ENCODE results near the gene TMEM87B. TPM values are rescaled to one million over a fixed set of nuclear protein-coding genes. Genes with fewer than 3 reads are reported as not detected.
"Not testable (repeated sequence)": the region's sequence is repeated elsewhere in the genome, so short reads cannot be mapped to it uniquely, and the experiment has no call there.

TMEM87B gene
- total and polyA plus RNA-seq, 4 donors, result 5.4 to 31.5 (median 20.0) TPM

DNA sequence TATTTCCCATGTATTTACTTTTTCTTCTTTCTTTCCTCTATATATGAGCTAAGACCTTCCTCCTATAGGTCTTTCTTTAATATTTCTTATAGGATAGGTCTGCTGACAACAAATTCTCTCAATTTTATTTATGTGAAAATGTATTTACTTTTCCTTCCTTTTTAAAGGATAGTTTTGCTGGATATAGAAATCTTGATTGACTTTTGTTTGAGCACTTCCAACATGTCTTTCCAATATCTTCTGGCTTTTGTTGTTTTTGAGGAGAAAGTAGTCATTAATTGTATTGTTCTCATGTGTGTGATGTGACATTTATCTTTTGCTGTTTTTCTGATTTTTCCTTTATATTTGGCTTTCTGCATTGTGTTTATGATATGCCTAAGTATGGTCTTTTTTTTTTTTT lies 54.2 kb downstream of the TMEM87B start:
- no peaks in the 10 kb centered on the region for H3K27me3 ChIP-seq (ENCODE audit: control insufficient read depth in 1 of 2, insufficient read depth in 2 of 2, low read length in 1 of 2)
- no peak for DNase-seq
- H3K4me1 ChIP-seq (ENCODE audit: control insufficient read depth in 1 of 2, insufficient read depth in 2 of 2, low read length in 2 of 2), result no peaks in the 10 kb centered on the region
- no peak overlapping the region for H3K27ac ChIP-seq (ENCODE audit: low read depth in 1 of 2, low read length in 2 of 2)
- H3K4me3 ChIP-seq (ENCODE audit: low read length in 2 of 2), result no peak overlapping the region
- intact Hi-C loops (cut with DNase I), result no loop called here
- no peak for ATAC-seq (ENCODE audit: low FRiP score)
- no peaks in the 10 kb centered on the region for H3K9me3 ChIP-seq (ENCODE audit: control insufficient read depth, low read length)
- peaks cover 2 to 3% of the 10 kb centered on the region in 2 donors for H3K36me3 ChIP-seq (ENCODE audit: control insufficient read depth in 1 of 2, insufficient read depth in 2 of 2, low read length in 1 of 2)

DNA sequence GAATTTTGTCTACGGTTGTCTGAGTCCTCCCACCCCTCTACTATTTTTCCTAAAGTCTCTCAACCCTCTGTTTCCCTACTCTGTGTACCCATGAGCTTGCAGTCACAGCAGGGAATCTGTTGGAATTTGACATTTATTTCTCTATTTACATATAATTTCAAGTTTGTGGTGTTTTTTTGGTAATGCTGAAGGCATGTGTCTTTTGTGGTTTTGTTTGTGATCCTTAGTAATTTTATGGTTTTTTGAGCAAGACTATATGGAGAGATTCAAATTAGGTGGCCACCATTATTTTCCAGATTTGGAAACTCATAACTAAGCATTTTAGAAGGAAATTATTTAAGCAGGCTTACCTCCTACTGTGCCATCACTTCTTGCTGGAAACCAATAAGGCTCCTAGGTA lies 55.9 kb downstream of the TMEM87B start:
- H3K9me3 ChIP-seq (ENCODE audit: control insufficient read depth, low read length), result no peaks in the 10 kb centered on the region
- no peak overlapping the region for H3K4me3 ChIP-seq (ENCODE audit: low read length in 2 of 2)
- intact Hi-C loops (cut with DNase I), result no loop called here
- no peaks in the 10 kb centered on the region for H3K27me3 ChIP-seq (ENCODE audit: control insufficient read depth in 1 of 2, insufficient read depth in 2 of 2, low read length in 1 of 2)
- H3K4me1 ChIP-seq (ENCODE audit: control insufficient read depth in 1 of 2, insufficient read depth in 2 of 2, low read length in 2 of 2), result no peaks in the 10 kb centered on the region
- peaks cover 2 to 3% of the 10 kb centered on the region in 2 donors for H3K36me3 ChIP-seq (ENCODE audit: control insufficient read depth in 1 of 2, insufficient read depth in 2 of 2, low read length in 1 of 2)
- DNase-seq (no peak), ATAC-seq (ENCODE audit: low FRiP score) (no peak)
- no peak overlapping the region for H3K27ac ChIP-seq (ENCODE audit: low read depth in 1 of 2, low read length in 2 of 2)
- 96 to 97% methylated on average over 1 of the region's 1 CpG for WGBS, 2 donors

DNA sequence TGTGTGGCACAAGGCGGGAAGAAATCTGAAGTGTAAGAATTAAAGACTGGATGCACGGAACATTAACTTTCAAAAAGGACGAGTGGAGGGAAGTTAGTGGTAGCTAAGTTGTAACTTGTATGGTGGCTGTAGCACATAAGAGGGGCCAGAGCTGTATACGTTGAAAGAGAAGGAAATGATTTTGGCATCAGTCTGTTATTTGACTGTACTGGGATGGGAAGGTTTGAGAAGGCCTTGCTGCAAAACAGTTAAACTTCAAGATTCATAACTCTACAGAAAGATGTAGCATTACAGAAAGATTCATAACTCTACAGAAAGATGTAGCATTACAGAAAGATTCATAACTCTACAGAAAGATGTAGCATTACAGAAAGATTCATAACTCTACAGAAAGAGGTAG lies 58.3 kb downstream of the TMEM87B start:
- 87 to 91% methylated on average over 4 of the region's 4 CpGs for WGBS, 2 donors

DNA sequence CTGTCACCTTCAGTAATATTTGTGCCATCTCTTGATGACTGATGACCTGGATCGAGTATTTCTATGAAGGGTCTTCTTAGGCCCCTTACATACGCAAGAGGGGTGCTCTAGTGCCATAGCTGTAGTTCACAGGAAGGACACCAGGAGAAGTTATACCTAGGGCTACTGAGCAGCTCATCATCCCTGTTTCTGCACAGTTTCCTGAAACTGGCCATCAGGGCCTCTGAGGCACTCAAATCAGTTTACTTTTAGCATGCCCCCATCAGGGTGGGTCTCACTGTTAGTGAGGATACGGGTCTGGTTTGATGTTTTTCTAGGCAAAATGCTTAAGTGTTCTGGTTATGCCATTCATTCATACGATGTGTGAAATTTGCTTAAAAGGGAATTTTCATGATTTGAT lies 63.1 kb downstream of the TMEM87B start:
- no peak for ATAC-seq (ENCODE audit: low FRiP score)
- Histone ChIP-seq H3K4me3 (ENCODE audit: low read length in 2 of 2) (no peak overlapping the region), H3K36me3 (ENCODE audit: control insufficient read depth in 1 of 2, insufficient read depth in 2 of 2, low read length in 1 of 2) (peaks cover 2 to 8% of the 10 kb centered on the region in 2 donors), H3K27me3 (ENCODE audit: control insufficient read depth in 1 of 2, insufficient read depth in 2 of 2, low read length in 1 of 2) (no peaks in the 10 kb centered on the region), H3K4me1 (ENCODE audit: control insufficient read depth in 1 of 2, insufficient read depth in 2 of 2, low read length in 2 of 2) (no peaks in the 10 kb centered on the region), H3K9me3 (ENCODE audit: control insufficient read depth, low read length) (no peaks in the 10 kb centered on the region), H3K27ac (ENCODE audit: low read depth in 1 of 2, low read length in 2 of 2) (no peak overlapping the region)
- no peak for DNase-seq
- WGBS, 2 donors, result 76 to 79% methylated on average over 4 of the region's 4 CpGs
- intact Hi-C loops (cut with DNase I), result no loop called here

More for the DNA sequence above, 58.3 kb downstream of the TMEM87B start:
- intact Hi-C loops (cut with DNase I); H3K27me3 ChIP-seq (ENCODE audit: control insufficient read depth in 1 of 2, insufficient read depth in 2 of 2, low read length in 1 of 2); ATAC-seq (ENCODE audit: low FRiP score); DNase-seq; H3K4me1 ChIP-seq (ENCODE audit: control insufficient read depth in 1 of 2, insufficient read depth in 2 of 2, low read length in 2 of 2); H3K27ac ChIP-seq (ENCODE audit: low read depth in 1 of 2, low read length in 2 of 2); H3K4me3 ChIP-seq (ENCODE audit: low read length in 2 of 2); H3K9me3 ChIP-seq (ENCODE audit: control insufficient read depth, low read length); H3K36me3 ChIP-seq (ENCODE audit: control insufficient read depth in 1 of 2, insufficient read depth in 2 of 2, low read length in 1 of 2): not testable (repeated sequence)

DNA sequence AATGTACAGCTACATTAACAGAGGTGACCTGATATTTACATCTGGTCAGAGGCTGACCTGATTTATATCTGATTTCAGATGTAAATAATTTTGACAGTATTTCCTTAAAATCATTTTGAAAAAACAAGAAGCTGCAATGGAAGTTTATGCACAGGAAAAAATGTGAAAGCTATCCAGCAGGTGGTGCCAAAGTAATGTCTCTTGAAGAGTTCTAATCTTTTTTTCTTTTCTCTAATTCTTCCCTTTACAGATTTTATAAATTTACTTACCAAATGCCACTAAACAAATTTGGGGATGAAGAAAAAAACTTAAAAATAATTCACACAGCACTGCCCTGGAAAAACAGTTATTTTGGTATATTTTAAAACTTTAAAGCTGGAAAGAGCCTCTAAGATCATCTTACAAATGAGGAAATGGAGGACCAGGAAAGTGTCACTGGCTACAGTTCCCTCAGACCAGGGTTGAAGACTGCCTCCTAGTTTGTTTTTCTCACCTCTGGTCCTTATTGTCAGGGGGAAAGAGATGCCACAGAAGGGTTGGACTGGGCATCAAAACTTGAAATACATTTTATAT lies 66.7 kb downstream of the TMEM87B start:
- ATAC-seq (ENCODE audit: low FRiP score) (no peak), DNase-seq (no peak)
- intact Hi-C loops (cut with DNase I), result loop anchor here (5.0 to 10.0 kb wide), 2 partner anchors 123 to 311 kb away; partner anchors contain the start of gene RGPD8 (in 1 of the 2)
- Histone ChIP-seq H3K36me3 (ENCODE audit: control insufficient read depth in 1 of 2, insufficient read depth in 2 of 2, low read length in 1 of 2) (peaks cover 0 to 6% of the 10 kb centered on the region in 2 donors), H3K27ac (ENCODE audit: low read depth in 1 of 2, low read length in 2 of 2) (no peak overlapping the region), H3K27me3 (ENCODE audit: control insufficient read depth in 1 of 2, insufficient read depth in 2 of 2, low read length in 1 of 2) (no peaks in the 10 kb centered on the region), H3K4me3 (ENCODE audit: low read length in 2 of 2) (no peak overlapping the region), H3K9me3 (ENCODE audit: control insufficient read depth, low read length) (no peaks in the 10 kb centered on the region), H3K4me1 (ENCODE audit: control insufficient read depth in 1 of 2, insufficient read depth in 2 of 2, low read length in 2 of 2) (no peaks in the 10 kb centered on the region)

DNA sequence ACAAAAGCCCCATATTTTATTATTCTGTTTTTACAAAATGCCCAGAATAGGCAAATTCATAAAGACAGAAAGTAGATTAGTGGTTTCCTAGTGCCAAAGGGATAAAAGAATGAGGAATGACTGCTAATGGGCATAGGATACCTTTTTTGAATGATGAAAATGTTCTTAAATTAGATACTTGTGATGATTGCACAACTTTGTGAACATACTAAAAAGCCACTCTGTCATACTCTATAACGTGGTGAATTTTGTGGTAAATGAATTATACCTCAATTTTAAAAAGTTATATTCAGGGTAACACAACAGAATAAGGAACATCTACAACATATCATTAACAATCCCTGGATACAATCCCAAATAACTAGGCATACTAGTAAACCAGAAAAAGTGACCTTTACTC lies 74.0 kb downstream of the TMEM87B start:
- no peak overlapping the region for H3K4me3 ChIP-seq (ENCODE audit: low read length in 2 of 2)

DNA sequence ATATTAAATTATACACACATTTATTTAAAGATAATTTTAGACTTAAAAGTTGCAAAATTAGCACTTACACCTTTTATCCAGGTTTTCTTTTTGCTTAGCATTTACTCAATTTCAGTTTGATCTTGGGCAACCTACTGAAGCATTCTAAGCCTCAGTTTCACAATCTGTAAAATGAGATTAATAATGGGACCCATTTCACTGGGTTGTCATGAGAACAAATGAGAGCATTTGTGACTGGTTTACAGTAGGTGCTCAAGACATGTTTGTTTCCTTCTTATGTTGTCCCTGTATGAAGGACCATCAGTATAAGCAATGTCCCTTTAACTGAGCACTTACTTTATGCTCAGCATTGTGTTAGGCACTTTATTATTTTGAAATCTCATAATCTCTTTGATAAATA lies 78.3 kb downstream of the TMEM87B start:
- H3K9me3 ChIP-seq (ENCODE audit: control insufficient read depth, low read length), result no peaks in the 10 kb centered on the region
- H3K36me3 ChIP-seq (ENCODE audit: control insufficient read depth in 1 of 2, insufficient read depth in 2 of 2, low read length in 1 of 2), result no peaks in the 10 kb centered on the region
- intact Hi-C loops (cut with DNase I), result no loop called here
- DNase-seq (no peak), ATAC-seq (ENCODE audit: low FRiP score) (no peak)
- H3K27me3 ChIP-seq (ENCODE audit: control insufficient read depth in 1 of 2, insufficient read depth in 2 of 2, low read length in 1 of 2), result no peaks in the 10 kb centered on the region
- no peak overlapping the region for H3K4me3 ChIP-seq (ENCODE audit: low read length in 2 of 2)
- H3K4me1 ChIP-seq (ENCODE audit: control insufficient read depth in 1 of 2, insufficient read depth in 2 of 2, low read length in 2 of 2), result no peaks in the 10 kb centered on the region
- no peak overlapping the region for H3K27ac ChIP-seq (ENCODE audit: low read depth in 1 of 2, low read length in 2 of 2)

More for the DNA sequence above, 74.0 kb downstream of the TMEM87B start:
- Histone ChIP-seq H3K9me3 (ENCODE audit: control insufficient read depth, low read length) (no peaks in the 10 kb centered on the region), H3K27me3 (ENCODE audit: control insufficient read depth in 1 of 2, insufficient read depth in 2 of 2, low read length in 1 of 2) (no peaks in the 10 kb centered on the region), H3K36me3 (ENCODE audit: control insufficient read depth in 1 of 2, insufficient read depth in 2 of 2, low read length in 1 of 2) (no peaks in the 10 kb centered on the region), H3K4me1 (ENCODE audit: control insufficient read depth in 1 of 2, insufficient read depth in 2 of 2, low read length in 2 of 2) (no peaks in the 10 kb centered on the region), H3K27ac (ENCODE audit: low read depth in 1 of 2, low read length in 2 of 2) (no peak overlapping the region)
- intact Hi-C loops (cut with DNase I), result loop anchor here in 1 of 2 donors (10.0 kb wide), 1 partner anchor 116 kb away; no protein-coding TSS in a partner anchor
- 79 to 89% methylated on average over 1 of the region's 1 CpG for WGBS, 2 donors
- ATAC-seq (ENCODE audit: low FRiP score) (no peak), DNase-seq (no peak)

DNA sequence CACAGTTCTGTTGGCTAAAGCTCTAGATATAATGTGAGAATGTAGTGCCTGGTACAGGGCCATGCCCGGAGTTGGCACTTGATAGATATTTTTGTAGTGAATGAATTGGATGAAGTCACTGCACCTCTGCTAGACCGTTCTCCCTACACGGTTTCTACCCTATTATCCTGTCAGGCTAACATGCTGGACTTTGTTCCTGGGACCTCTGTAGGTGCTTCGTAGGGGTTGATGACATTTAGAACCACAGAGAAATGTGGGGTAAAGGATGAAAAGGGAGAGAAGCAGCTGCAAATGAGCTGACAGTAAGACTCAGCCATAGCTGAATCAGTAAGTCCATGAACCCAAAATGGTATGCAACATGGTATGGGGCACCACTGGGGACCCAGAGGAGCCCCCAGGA lies 79.1 kb downstream of the TMEM87B start:
- H3K4me1 ChIP-seq (ENCODE audit: control insufficient read depth in 1 of 2, insufficient read depth in 2 of 2, low read length in 2 of 2), result no peaks in the 10 kb centered on the region
- DNase-seq, result no peak
- H3K9me3 ChIP-seq (ENCODE audit: control insufficient read depth, low read length), result no peaks in the 10 kb centered on the region
- H3K4me3 ChIP-seq (ENCODE audit: low read length in 2 of 2), result no peak overlapping the region
- no peak overlapping the region for H3K27ac ChIP-seq (ENCODE audit: low read depth in 1 of 2, low read length in 2 of 2)
- H3K27me3 ChIP-seq (ENCODE audit: control insufficient read depth in 1 of 2, insufficient read depth in 2 of 2, low read length in 1 of 2), result no peaks in the 10 kb centered on the region
- no peak for ATAC-seq (ENCODE audit: low FRiP score)
- WGBS, 2 donors, result 69 to 74% methylated on average over 4 of the region's 4 CpGs
- no peaks in the 10 kb centered on the region for H3K36me3 ChIP-seq (ENCODE audit: control insufficient read depth in 1 of 2, insufficient read depth in 2 of 2, low read length in 1 of 2)
- intact Hi-C loops (cut with DNase I), result no loop called here

DNA sequence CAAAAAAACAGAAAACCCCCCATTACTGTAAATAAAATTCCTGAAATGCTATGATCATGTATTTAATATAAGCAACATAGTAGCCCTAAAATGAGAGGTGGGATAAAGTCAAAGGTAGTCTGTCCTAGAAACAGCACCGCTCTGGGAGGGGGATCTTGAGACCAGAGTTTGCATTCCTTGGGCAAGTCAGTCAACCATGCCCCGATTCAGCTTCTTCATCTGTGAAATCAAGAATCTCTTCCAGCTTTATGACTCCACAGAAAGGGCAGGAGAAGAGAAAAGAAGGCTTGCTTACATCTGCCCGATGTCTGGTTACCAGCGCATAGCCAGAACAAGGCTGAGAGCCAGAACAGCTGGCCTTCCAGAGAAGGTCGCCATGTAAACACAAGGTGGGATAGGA lies 81.0 kb downstream of the TMEM87B start:
- Histone ChIP-seq H3K36me3 (ENCODE audit: control insufficient read depth in 1 of 2, insufficient read depth in 2 of 2, low read length in 1 of 2) (no peaks in the 10 kb centered on the region), H3K27me3 (ENCODE audit: control insufficient read depth in 1 of 2, insufficient read depth in 2 of 2, low read length in 1 of 2) (no peaks in the 10 kb centered on the region), H3K27ac (ENCODE audit: low read depth in 1 of 2, low read length in 2 of 2) (no peak overlapping the region), H3K4me3 (ENCODE audit: low read length in 2 of 2) (no peak overlapping the region), H3K9me3 (ENCODE audit: control insufficient read depth, low read length) (no peaks in the 10 kb centered on the region), H3K4me1 (ENCODE audit: control insufficient read depth in 1 of 2, insufficient read depth in 2 of 2, low read length in 2 of 2) (no peaks in the 10 kb centered on the region)
- DNase-seq (no peak), ATAC-seq (ENCODE audit: low FRiP score) (no peak)
- WGBS, 2 donors, result 94 to 95% methylated on average over 5 of the region's 5 CpGs
- intact Hi-C loops (cut with DNase I), result no loop called here

Data from aorta (tissue), 5 donors.